HG03097 (cell line): ENCODE results near the gene ELAC2.
"Not testable (repeated sequence)": the region's sequence is repeated elsewhere in the genome, so short reads cannot be mapped to it uniquely, and the experiment has no call there.

Experiments
- ATAC-seq: cut with Tn5 transposase; IDR thresholded peaks from one replicate; pipeline ENCODE4 v1.9.1; 2021; ENCODE audit not compliant: unreplicated experiment, low FRiP score

ELAC2 gene

DNA sequence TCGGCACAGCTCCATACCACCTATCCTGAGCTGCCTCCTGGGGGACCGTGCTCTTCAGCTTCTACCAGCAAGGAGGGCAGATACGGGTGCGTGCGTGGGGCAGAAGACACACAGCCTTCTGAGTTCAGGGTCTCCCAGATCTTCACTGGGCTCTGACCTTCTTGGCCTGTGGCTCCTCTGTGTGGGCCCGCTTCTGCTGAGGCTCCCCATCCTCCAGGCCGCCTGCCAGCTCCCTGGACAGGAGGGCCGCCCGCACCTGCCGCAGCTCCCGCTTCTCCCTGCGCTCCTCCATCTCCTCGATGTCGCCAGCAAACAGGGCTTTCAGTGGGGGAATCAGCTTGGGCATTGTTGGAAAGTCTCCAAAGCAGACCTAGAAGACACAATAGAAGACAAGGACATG, 25.2 kb downstream of the ELAC2 start:
- ATAC-seq: no peak

DNA sequence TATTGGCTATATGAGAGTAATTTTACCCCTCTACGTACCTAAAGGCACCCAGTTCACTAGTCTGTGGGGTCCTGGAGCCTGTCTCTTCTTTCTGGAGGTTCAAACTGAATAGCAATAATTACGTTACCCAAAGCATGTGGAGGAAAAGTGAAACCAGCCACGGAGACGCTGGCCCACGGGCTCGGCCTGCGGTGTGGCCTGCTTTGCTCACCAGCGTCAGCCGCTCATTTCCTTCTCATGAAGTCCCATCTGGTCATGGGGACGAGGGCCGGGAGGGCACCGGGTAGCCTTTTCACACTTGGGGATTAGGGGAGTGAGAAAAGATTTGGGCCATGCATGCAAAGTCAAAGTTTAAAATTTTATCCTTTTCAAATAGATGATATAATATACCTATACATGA, 26.9 kb downstream of the ELAC2 start:
- ATAC-seq: no peak

DNA sequence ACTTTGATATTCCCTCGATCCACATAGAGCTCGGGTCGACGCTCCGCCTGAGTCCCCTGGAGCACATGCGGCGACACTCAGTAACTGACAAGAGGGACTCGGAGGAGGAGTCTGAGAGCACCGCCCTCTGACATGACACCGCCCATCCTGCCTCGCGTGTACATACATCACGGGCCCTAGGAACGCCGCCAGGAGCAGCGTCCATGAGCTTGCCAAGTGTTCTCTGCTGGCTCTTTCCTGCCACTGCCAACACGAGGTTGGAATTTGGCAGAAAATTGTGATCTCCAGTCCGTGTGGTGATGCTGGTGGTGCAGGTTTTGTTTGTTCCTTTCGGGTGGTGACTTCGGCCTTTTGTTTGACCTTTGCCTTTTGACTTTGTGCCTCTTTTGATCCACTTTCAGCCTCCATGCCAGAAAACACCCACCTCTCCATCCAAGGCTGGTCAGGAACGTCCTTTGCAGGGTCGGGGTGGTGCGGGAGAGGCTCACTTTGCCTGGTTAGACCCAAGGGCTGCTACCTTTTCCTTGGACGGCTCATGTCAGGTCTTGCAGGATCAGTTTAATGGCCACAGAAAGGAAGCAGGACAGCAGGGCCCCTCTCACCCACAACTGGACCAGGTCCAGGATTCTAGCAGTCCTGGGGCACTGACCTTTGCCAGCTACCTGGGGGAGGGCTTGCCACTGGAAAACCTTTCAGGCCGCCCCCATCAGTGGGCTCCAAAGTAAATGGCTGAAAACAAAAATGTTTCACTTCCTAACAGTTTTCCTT, 27.6 kb downstream of the ELAC2 start:
- ATAC-seq: no peak

DNA sequence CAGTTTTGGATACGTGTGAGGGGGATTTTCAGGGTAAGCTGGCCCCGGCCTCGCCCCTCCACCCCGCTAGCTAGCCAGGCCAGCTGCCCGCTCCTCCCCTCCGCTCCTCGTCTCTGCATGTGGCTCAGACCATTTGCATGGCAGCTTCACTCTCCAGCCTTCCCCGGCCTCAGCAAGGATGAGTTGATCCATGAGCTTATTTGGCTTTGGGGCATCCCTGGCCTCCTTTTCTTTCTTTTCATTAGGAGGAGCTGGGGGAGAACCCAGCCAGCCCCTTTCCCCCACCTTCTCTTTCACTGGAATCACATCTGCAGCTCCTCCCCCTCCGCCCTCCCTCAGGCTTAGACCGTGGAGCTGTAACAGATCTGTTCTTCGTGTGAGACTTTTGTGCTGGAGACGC, 30.7 kb downstream of the ELAC2 start:
- no peak for ATAC-seq

DNA sequence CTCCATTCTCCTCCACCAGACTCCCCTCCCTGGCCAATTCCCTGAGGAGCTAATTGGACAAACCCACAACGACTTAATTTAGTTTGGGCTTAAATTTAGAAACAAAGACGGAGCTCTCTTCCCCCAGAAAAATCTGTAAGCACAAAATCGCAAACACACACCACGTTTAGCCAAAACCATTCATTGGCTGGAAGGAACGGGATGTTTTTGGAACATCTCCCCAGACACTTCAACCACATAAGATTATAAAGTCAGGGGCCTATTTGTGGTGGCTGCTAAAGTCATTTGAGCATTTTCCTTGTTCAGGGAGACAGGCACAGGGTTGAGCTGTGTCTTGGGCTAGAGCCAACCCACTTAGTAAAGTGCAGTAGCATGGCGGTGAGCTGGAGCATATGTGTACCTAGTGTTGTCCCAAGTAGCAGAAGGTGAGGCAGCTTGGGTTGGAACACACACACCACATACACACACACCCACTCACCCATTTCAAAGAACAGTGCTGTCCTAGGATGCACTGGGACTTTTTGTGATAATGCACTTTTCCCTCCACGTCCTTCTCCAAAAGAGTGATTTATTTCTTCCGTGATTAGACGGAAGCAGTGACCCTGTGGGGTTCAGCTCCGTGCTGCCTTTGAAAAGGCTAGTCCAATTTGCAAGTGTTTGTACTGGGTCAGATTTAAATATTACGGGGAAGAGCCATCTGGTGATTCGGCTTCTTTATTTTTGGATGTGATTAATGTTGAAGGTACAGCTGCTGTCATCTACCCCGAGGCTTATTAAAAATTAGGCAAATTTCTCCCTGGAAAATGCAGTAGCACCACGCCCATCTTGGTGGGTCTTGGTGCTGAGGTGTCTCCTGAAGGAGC, 32.2 kb downstream of the ELAC2 start:
- ATAC-seq: no peak

DNA sequence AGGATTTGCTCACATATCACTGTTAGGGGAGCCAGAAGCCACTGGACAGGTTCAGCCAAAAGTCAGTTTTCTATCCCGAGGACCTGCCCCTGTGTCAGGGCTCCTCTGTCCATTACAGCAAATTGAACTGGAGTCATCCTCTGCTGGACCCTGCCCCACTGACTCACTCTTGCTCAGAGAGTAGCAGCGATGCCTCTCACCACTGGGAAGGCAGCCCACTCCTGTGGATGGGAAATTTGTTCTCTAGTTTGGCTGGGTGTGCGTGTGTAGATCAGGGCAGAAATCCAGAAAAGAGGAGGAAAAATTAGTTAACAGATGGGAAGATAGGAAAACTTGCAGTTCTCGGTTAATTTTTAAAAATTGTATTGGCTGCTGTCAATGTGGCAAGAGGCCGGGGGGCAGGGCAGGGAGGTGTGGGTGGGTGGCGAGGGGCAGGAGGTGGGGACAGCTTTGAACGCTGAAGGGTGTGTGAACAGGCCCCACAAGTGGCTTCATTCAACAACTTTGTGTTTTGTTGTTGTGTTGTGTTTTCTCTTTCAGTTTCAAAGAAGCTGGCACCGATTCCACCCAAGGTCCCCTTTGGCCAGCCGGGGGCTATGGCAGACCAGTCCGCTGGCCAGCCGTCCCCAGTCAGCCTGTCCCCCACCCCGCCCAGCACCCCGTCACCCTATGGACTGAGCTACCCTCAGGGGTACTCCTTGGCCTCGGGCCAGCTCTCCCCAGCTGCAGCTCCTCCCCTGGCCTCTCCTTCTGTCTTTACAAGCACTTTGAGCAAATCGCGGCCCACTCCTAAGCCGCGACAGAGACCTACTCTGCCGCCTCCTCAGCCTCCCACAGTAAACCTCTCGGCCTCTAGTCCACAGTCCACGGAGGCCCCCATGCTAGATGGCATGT, 33.6 kb downstream of the ELAC2 start:
- no peak for ATAC-seq

DNA sequence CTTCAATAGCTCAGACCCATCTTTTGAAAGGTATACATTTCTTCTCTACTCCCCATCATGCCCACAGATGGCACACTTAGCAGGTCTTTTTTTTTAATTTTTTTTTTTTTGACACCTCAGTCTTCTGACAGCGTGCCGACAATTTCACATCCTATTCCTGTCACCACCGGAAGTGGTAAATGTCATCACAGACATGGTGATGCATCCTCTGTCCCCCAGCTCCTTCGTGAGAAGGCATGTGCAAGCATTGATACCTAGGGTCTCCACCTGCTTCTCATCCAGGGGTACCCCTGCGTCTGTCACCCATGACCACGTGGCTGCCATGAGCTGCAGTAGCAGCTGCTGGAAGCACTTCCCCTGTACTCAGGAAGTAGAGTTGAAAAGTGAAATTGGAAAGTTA, 35.6 kb downstream of the ELAC2 start:
- ATAC-seq: no peak

DNA sequence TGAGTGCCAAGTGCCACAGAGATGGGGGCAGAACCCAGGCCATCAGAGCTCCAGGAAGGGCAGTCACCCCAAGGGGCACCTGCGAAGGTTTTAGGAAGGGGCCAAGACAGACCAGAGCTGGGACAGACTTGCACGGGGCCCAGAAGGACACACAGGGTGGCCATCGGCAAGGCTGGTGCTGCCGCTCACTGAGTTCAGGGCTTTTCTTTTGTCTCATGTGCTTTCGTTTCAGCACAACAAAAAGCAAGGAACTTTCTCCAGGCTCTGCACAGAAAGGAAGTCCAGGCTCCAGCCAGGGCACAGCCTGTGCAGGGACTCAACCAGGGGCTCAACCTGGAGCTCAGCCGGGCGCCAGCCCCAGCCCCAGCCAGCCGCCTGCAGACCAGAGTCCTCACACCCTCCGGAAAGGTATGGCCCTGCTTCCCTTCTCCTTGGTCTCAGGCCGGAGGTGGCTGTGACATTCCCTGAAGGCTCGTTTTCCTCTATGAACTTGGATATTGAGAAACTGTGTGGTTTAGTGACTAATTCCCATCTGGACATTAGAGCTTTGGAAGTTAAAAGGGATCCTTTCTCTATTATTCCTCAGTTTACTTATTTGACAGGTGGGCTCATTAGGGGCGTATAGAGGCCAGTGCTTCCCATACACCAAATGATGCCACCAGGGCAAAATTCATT, 37.9 kb downstream of the ELAC2 start:
- no peak for ATAC-seq

DNA sequence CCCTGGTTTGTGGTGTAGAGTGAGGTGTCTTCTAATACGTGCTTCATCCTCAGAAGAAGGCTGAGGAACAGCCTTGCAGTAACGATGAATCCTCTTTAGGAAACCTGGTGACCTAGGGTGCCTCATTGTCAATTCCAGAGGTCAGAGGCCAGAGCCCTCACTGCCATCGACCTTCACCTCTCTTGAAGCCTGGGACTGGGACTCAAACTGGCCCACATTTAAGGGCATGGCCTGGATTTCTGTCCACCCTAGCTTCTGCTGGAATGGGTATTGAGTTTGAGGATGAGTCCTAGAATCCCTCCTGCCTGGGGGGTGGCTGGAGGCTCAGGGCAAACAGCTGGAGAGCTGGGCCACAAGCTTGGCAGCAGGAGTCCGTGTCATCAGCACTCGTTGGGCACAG, 38.6 kb downstream of the ELAC2 start:
- ATAC-seq: no peak

DNA sequence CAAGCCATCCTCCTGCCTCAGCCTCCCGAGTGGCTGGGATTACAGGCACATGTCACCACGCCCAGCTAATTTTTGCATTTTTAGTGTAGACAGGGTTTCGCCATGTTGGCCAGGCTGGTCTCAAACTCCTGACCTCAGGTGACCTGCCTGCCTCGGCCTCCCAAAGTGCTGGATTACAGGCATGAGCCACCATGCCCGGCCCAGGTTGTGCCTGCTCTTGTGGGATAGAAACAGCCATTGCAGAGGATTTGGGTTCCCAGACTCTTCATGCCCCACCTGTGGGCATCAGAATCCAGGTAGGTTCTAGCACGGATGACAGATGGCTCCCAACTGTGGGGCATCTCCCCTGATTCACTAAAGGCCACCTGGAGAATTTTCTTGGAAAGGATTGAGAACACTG, 39.0 kb downstream of the ELAC2 start:
- not testable (repeated sequence) for ATAC-seq

DNA sequence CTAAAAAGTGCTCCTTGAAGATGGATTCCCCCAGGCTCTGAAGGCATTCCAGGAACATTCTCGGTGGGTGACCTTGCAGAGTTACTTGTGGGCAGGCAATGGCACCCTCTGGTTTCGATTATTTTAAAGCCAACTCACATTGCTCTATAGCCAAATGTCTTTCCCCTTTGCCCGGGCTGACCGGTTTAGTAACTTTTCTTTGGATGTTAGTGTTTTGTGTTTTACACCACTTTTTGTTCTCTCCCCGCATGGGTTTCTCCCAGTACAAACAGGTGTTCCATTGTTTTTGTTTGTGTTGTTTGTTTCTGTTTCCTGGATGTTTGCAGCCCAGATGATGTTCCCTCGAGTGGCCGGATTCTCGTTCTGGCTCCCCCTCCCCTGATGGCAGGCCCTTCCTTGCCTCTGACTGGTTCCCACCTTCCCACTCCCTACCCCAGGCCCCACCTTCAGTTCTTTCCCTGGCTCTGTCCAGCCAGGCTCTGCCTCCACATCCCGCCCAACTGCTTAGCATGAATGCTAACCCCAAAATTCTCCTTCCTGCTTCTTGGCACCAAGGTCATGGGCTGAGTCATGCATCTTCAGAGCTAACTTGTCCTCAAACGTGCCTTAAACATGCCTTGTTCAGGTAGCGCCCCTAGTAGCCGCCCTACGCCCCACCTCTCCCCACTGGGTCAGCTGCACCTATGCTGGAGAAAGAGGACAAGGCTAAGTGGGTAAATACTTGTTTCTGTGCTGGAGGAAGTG, 40.6 kb downstream of the ELAC2 start:
- ATAC-seq: no peak

DNA sequence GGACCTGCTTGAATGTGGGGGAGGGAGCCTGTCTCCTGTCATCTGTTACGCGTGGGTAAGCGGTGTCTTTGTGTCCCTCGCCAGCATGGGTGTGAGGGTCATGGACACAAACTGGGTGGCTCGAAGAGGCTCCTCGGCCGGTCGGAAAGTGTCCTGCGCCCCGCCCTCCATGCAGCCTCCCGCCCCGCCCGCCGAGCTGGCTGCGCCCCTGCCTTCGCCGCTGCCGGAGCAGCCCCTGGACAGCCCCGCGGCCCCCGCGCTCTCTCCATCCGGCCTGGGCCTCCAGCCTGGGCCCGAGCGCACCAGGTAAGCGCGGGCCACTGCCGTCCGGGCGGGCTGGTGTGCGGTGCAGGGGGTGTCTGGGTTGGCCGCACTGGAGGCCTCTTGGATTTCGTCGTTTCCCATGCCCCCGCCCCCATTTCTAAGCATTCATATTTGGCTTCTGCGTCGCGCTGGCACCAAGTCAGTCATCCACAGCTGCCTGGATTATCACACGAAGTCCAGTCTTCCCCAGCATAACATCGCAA, 43.8 kb downstream of the ELAC2 start:
- ATAC-seq: no peak

DNA sequence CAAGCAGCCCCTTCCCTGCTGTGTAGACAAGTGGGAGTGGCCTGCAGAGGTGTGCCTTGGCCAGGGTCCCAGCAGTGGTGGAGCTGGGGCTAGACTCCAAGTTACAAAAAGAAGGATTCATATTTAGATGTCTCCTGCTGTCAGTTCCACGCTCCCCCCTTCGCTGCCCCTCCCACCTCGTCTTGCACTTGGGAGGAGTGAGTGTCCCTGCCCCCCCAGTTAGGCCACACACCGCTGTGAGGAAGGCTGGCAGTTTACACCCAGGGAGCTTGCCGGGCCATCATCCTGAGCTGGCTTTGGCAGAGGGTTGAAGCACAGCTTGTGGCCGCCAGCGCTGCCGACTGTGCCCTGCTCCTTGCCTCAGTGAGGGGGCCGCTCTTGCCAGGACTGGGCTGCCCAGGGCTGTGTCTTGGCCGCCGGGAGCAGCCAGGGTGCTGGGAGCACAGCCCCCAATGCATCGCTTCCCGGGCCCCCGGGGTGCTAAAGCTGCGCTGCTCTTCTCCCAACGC, 44.3 kb downstream of the ELAC2 start:
- ATAC-seq: no peak

DNA sequence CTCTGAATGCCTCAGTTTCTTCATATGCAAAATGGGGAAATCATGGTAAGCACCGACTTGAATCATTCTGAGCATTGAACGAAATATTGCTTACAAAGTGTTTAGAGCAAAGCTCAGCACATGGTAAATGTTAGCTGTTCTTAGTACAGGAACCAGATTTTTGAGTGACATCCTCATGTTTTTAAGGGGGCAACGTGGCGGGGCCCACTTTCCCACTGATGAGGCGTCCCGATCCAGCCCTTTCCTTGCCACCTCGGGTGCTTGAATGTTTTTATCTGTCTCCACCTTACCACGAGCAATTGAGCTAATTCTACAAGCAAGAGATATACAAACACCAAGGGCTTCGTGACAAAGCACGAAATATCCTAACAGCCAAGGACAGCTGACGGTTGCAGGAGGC, 49.9 kb downstream of the ELAC2 start:
- no peak for ATAC-seq

DNA sequence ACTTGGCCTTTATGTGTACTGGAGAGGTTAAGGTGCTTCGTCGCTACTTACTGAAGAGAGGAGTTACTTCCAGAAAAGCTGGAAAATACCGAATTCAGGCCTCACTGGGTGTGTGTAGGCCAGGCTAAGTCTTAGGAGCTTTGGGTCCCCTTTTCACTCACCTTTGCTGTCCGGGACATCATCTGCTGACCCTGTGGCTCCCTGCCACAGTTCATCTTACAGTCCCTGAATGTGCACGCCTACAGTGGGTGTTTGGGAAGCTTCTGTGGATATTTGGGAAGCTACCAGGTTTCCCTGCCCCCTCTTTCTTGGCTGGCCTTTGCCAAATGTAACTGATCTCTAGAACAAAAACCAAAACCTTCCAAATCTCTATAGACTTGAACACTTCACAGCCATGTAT, 51.4 kb downstream of the ELAC2 start:
- ATAC-seq: no peak

DNA sequence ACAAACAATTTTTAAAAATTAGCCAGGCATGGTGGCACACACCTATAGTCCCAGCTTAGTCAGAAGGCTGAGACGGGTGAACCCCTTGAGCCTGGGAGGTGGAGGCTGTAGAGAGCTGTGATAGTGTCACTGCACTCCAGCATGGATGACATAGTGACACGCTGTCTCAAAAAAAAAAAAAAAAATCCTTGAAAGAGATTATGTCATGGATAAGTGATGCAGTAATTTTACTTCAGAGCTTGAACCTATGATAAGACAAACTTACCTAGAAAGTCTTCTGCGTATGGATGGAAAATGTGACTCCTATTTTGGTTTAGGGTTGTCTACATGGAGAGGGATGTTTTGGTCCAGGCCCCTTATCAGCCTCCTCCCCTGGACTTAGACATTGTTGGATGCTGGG, 51.8 kb downstream of the ELAC2 start:
- no peak for ATAC-seq

DNA sequence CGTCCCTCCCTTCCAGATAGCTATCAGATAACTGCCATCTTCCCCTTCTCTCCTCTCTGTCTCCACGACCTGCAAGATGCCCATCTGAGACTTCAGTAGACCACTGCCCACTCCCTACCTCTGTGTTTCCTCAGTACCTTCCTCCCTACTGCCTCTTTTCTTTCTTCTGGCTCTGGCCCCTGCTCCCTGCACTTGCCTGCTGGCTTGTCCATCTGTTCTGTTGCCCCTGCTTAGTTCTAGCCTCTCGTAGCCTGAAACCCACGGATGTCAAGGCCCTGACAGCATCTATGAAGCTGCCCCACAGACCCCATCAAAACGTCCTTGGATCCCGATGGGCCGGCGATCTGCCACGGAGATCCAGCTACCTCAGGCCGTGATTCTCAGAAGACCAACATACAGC, 53.0 kb downstream of the ELAC2 start:
- ATAC-seq: no peak

DNA sequence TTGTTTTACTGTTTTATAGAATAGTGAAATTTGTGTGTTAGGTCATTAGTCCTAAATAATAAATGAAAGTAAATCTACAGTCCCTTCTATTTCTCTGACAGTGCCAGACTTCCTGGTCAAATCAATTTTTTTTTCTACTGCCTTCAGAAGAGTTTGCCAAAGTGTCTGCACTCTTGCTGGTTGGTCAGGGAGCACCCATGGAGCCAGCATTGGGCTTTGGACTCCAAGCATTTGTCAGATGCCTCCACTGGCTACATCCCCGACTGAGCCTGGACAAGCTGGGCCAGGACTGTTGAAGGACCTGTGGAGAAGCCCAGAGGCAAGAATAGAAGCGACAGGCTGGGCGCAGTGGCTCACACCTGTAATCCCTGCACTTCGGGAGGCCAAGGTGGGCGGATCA, 53.7 kb downstream of the ELAC2 start:
- no peak for ATAC-seq

DNA sequence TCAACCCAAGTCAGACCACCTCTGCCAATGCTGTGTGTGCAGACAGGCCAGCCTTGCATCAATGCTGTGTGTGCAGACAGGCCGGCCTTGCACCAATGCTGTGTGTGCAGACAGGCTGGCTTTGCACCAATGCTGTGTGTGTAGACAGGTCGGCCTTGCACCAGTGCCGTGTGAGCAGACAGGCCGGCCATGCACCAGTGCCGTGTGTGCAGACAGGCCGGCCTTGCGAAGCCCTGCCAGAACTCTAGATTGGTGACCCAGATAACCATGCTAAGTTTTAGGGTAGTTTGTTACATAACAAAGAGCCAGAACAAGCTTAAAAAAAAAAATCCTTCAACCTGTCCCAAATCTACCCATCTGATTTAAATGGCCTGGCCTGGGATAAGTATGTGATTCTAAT, 54.3 kb downstream of the ELAC2 start:
- ATAC-seq: no peak
